BLaER1 (cell line): ENCODE data around the gene DDX1.
"Not testable (repeated sequence)": the region's sequence is repeated elsewhere in the genome, so short reads cannot be mapped to it uniquely, and the experiment has no call there.

ENCODE experiments used
- H3K27ac ChIP-seq: shearing (Covaris generic); formaldehyde crosslinking; 2 replicates; pipeline ENCODE4 v1.8.1; 2022
- H3K27me3 ChIP-seq: shearing (Covaris generic); formaldehyde crosslinking; 2 replicates; pipeline ENCODE4 v1.8.1; 2022
- H3K36me3 ChIP-seq: shearing (Covaris generic); formaldehyde crosslinking; 2 replicates; pipeline ENCODE4 v1.8.1; 2022
- H3K4me1 ChIP-seq: shearing (Covaris generic); formaldehyde crosslinking; 2 replicates; pipeline ENCODE4 v1.8.1; 2022
- H3K4me2 ChIP-seq: shearing (Covaris generic); formaldehyde crosslinking; 2 replicates; pipeline ENCODE4 v1.8.1; 2022
- H3K4me3 ChIP-seq: shearing (Covaris generic); formaldehyde crosslinking; 2 replicates; pipeline ENCODE4 v1.8.1; 2022
- H3K9ac ChIP-seq: shearing (Covaris generic); formaldehyde crosslinking; 2 replicates; pipeline ENCODE4 v1.8.1; 2022
- H3K9me3 ChIP-seq: shearing (Covaris generic); formaldehyde crosslinking; 2 replicates; pipeline ENCODE4 v1.8.1; 2022
- H4K20me1 ChIP-seq: shearing (Covaris generic); formaldehyde crosslinking; 2 replicates; pipeline ENCODE4 v1.8.1; 2022
- Cebpa-rat ChIP-seq: shearing (Covaris generic); IDR thresholded peaks from 2 replicates; pipeline ENCODE4 v1.8.1; 2022

The DDX1 gene

GRCh38 chr2:15591692-15592463 lies at the start of gene DDX1:
TSS of gene DDX1 (plus strand) at chr2:15591868. CDS start at chr2:15591934, 66 bp downstream.
- Histone ChIP-seq H3K36me3 (peaks cover 25% of the 10 kb centered on the region), H3K27me3 (no peaks in the 10 kb centered on the region), H3K4me3 (peak within 1 kb of the TSS; percentile 98), H3K9me3 (no peaks in the 10 kb centered on the region), H3K4me2 (peak within 1 kb of the TSS; percentile 80), H3K9ac (peak within 1 kb of the TSS; percentile 97), H3K4me1 (peaks cover 20% of the 10 kb centered on the region), H4K20me1 (peaks cover 37% of the 10 kb centered on the region), H3K27ac (peak within 1 kb of the TSS; percentile 95)
- no peak for TF ChIP-seq Cebpa-rat

- not testable (repeated sequence) for H3K4me2 ChIP-seq, H3K9me3 ChIP-seq, H3K27me3 ChIP-seq, H3K9ac ChIP-seq, H3K4me3 ChIP-seq, H3K36me3 ChIP-seq, H4K20me1 ChIP-seq, H3K27ac ChIP-seq
- peaks cover 28% of the 10 kb centered on the region for H3K4me1 ChIP-seq
These were observed 49.4 kb upstream of the DDX1 start for GRCh38 chr2:15542269-15542668.

- H3K9me3 ChIP-seq, result no peaks in the 10 kb centered on the region
- no peaks in the 10 kb centered on the region for H4K20me1 ChIP-seq
- no peak overlapping the region for H3K27ac ChIP-seq
- no peaks in the 10 kb centered on the region for H3K27me3 ChIP-seq
- H3K4me3 ChIP-seq, result no peak overlapping the region
- peaks cover 28% of the 10 kb centered on the region for H3K4me1 ChIP-seq
- no peak for TF ChIP-seq Cebpa-rat
- H3K9ac ChIP-seq, result no peak overlapping the region
- peaks cover 2% of the 10 kb centered on the region; the same call in 1 of the 2 replicates for H3K36me3 ChIP-seq
- no peak overlapping the region for H3K4me2 ChIP-seq
These were observed 48.6 kb upstream of the DDX1 start for GRCh38 chr2:15543053-15543452.

GRCh38 chr2:15543541-15543940 lies 48.1 kb upstream of the DDX1 start:
- H3K27ac ChIP-seq, result no peak overlapping the region
- peaks cover 24% of the 10 kb centered on the region for H3K4me1 ChIP-seq
- peaks cover 6% of the 10 kb centered on the region for H3K36me3 ChIP-seq
- H4K20me1 ChIP-seq, result no peaks in the 10 kb centered on the region
- TF ChIP-seq Cebpa-rat, result no peak
- H3K9ac ChIP-seq, result no peak overlapping the region
- no peak overlapping the region for H3K4me3 ChIP-seq
- no peaks in the 10 kb centered on the region for H3K9me3 ChIP-seq
- H3K27me3 ChIP-seq, result no peaks in the 10 kb centered on the region
- H3K4me2 ChIP-seq, result no peak overlapping the region

- no peaks in the 10 kb centered on the region for H3K9me3 ChIP-seq
- H3K9ac ChIP-seq, result no peak overlapping the region
- H3K4me1 ChIP-seq, result peaks cover 17% of the 10 kb centered on the region
- no peak overlapping the region for H3K4me2 ChIP-seq
- H4K20me1 ChIP-seq, result no peaks in the 10 kb centered on the region
- no peak overlapping the region for H3K4me3 ChIP-seq
- H3K36me3 ChIP-seq, result peaks cover 12% of the 10 kb centered on the region
- H3K27ac ChIP-seq, result no peak overlapping the region
- no peak for TF ChIP-seq Cebpa-rat
- H3K27me3 ChIP-seq, result no peaks in the 10 kb centered on the region
These were observed 47.4 kb upstream of the DDX1 start for GRCh38 chr2:15544227-15544626.

GRCh38 chr2:15546297-15547098 lies 45.2 kb upstream of the DDX1 start:
- no peak overlapping the region for H3K27ac ChIP-seq
- H3K4me2 ChIP-seq, result no peak overlapping the region
- H3K36me3 ChIP-seq, result peaks cover 24% of the 10 kb centered on the region
- H3K9ac ChIP-seq, result no peak overlapping the region
- H3K4me1 ChIP-seq, result no peaks in the 10 kb centered on the region
- no peaks in the 10 kb centered on the region for H4K20me1 ChIP-seq
- no peak overlapping the region for H3K4me3 ChIP-seq
- no peaks in the 10 kb centered on the region for H3K27me3 ChIP-seq
- H3K9me3 ChIP-seq, result no peaks in the 10 kb centered on the region
- TF ChIP-seq Cebpa-rat, result no peak

GRCh38 chr2:15547115-15547876 lies 44.4 kb upstream of the DDX1 start:
- Histone ChIP-seq H3K4me2 (no peak overlapping the region), H3K4me1 (no peaks in the 10 kb centered on the region), H3K9me3 (no peaks in the 10 kb centered on the region), H4K20me1 (no peaks in the 10 kb centered on the region), H3K4me3 (no peak overlapping the region), H3K9ac (no peak overlapping the region), H3K27me3 (no peaks in the 10 kb centered on the region), H3K27ac (no peak overlapping the region), H3K36me3 (peaks cover 28% of the 10 kb centered on the region)
- TF ChIP-seq Cebpa-rat, result no peak

GRCh38 chr2:15548974-15549373 lies 42.7 kb upstream of the DDX1 start:
- H4K20me1 ChIP-seq, result no peaks in the 10 kb centered on the region
- H3K4me2 ChIP-seq, result no peak overlapping the region
- H3K27me3 ChIP-seq, result no peaks in the 10 kb centered on the region
- no peak overlapping the region for H3K27ac ChIP-seq
- TF ChIP-seq Cebpa-rat, result no peak
- no peak overlapping the region for H3K9ac ChIP-seq
- H3K9me3 ChIP-seq, result no peaks in the 10 kb centered on the region
- no peak overlapping the region for H3K4me3 ChIP-seq
- H3K4me1 ChIP-seq, result no peaks in the 10 kb centered on the region
- peaks cover 36% of the 10 kb centered on the region for H3K36me3 ChIP-seq

- H3K36me3 ChIP-seq, result peaks cover 47% of the 10 kb centered on the region
- no peak for TF ChIP-seq Cebpa-rat
- no peak overlapping the region for H3K27ac ChIP-seq
- no peaks in the 10 kb centered on the region for H4K20me1 ChIP-seq
- H3K9ac ChIP-seq, result no peak overlapping the region
- no peak overlapping the region for H3K4me2 ChIP-seq
- no peaks in the 10 kb centered on the region for H3K9me3 ChIP-seq
- 0 out of 2 replicates have a peak, but pooled peaks cover under 1% of the 10 kb centered on the region for H3K4me1 ChIP-seq
- no peak overlapping the region for H3K4me3 ChIP-seq
- H3K27me3 ChIP-seq, result no peaks in the 10 kb centered on the region
These were observed 38.1 kb upstream of the DDX1 start for GRCh38 chr2:15553519-15553918.
